Germinal center (tissue), 1 donor: Measurements from ENCODE around the gene PSMD2.

ENCODE experiments used
- DNase-seq: peaks from one replicate; pipeline ENCODE4 v3.0.0; 2012; ENCODE audit warnings: mixed read lengths, low spot score

The PSMD2 gene

GRCh38 chr3:184357248-184358123 is 58.4 kb downstream of the PSMD2 start:
- DNase-seq, result no peak

DNA sequence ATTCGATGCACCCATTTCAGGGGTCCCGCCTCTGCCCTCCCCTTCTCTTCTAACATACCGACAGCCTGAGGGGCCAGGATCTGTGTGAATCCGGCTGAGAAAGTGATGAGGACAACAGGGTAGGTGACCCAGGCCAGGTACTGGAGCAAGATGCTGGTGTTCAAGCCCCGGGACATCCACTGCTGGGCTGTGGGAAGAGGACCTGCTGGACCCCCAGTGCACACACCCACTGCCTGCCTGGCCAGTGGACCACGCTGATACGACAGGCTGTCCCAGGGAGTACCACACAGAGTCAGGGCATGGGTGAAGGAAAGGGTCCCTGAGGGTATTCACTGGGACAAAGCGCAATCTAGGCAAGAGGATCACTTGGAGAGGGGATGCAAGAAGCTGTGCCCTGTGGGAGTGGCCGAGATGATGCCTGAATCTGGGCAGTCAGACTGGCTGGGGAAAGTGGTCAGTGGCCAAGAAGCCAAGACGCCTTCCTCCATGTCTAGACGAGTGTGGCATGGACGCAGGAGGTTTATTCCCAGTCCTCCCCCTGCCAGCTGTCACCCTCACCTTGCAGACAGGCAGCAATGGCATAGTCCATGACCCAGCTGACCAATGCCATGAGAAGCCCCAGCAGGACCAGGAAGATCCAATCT is 59.2 kb downstream of the PSMD2 start:
- no peak for DNase-seq
